PC-9 (cell line): Measurements from ENCODE around the gene SP2. TPM values are rescaled to one million over a fixed set of nuclear protein-coding genes. Genes with fewer than 3 reads are reported as not detected.
A peak's percentile ranks its signal among the peaks of the same experiment; 100 is the strongest.

Experiments used
- BruUV-seq: library from RNA; stranded (reverse); fragments of 400-500 nt; replicated peaks from 2 replicates; lab custom pipeline; 2021; lab: Mats Ljungman, UMichigan
- CTCF ChIA-PET: fragments of 300-600 bp; sonication (Branson Sonifier 250); formaldehyde crosslinking; loops from one replicate; lab custom pipeline; 2022; ENCODE audit warnings: antibody characterized with exemption; lab: Charles Lee
- POLR2A ChIA-PET: fragments of 300-600 bp; sonication (Branson Sonifier 250); formaldehyde crosslinking; loops from one replicate; lab custom pipeline; 2022; ENCODE audit warnings: antibody characterized with exemption; ENCODE audit not compliant: unreplicated experiment; lab: Charles Lee
- DNase-seq, 2 experiments: peaks; one replicate each; pipeline versions ENCODE4 v3.0.0 to v3.0.0-alpha.2; 2015 to 2022; ENCODE audit warnings: mixed read lengths in 1 of 2
- H2AFZ ChIP-seq: fragments of 200-600 bp; sonication (generic); 2 replicates; pipeline ENCODE4 v1.8.1; 2017; ENCODE audit warnings: antibody characterized with exemption
- H3F3A ChIP-seq: fragments of 200-600 bp; sonication (generic); 2 replicates; pipeline ENCODE4 v1.8.1; 2017; ENCODE audit warnings: antibody characterized with exemption, mild to moderate bottlenecking, low read depth; ENCODE audit not compliant: insufficient read depth
- H3K27ac ChIP-seq: fragments of 200-600 bp; sonication (generic); 2 replicates; pipeline ENCODE4 v1.6.1; 2016; ENCODE audit warnings: mixed run types
- H3K27me3 ChIP-seq: fragments of 200-600 bp; sonication (generic); 2 replicates; pipeline ENCODE4 v1.6.1; 2016; ENCODE audit warnings: low read depth, mixed run types; ENCODE audit not compliant: insufficient read depth
- H3K36me3 ChIP-seq: fragments of 200-600 bp; sonication (generic); 2 replicates; pipeline ENCODE4 v1.6.1; 2016; ENCODE audit warnings: low read depth, mixed run types
- H3K4me1 ChIP-seq: fragments of 200-600 bp; sonication (generic); replicated peaks from 2 replicates; pipeline ENCODE4 v1.6.1; 2016; ENCODE audit warnings: mixed run types; ENCODE audit not compliant: insufficient read depth
- H3K4me2 ChIP-seq: fragments of 200-600 bp; sonication (generic); 2 replicates; pipeline ENCODE4 v1.6.1; 2017; ENCODE audit warnings: mixed run types
- H3K4me3 ChIP-seq: fragments of 200-600 bp; sonication (generic); 2 replicates; pipeline ENCODE4 v1.6.1; 2016; ENCODE audit warnings: mixed run types
- H3K79me2 ChIP-seq: fragments of 200-600 bp; sonication (generic); 2 replicates; pipeline ENCODE4 v1.6.1; 2017; ENCODE audit warnings: low read depth, mixed run types
- H3K9me2 ChIP-seq: fragments of 200-600 bp; sonication (generic); 2 replicates; pipeline ENCODE4 v1.8.1; 2017; ENCODE audit warnings: mild to moderate bottlenecking; ENCODE audit not compliant: insufficient read depth
- H3K9me3 ChIP-seq: fragments of 200-600 bp; sonication (generic); 2 replicates; pipeline ENCODE4 v1.8.1; 2016; ENCODE audit warnings: low read depth; ENCODE audit not compliant: insufficient read depth
- H4K20me1 ChIP-seq: fragments of 200-600 bp; sonication (generic); 2 replicates; pipeline ENCODE4 v1.8.1; 2017; ENCODE audit not compliant: insufficient read depth
- CTCF ChIP-seq: fragments of 200-600 bp; sonication (generic); conservative IDR thresholded peaks from 2 replicates; pipeline ENCODE4 v1.6.1; 2017; ENCODE audit warnings: mixed run types, antibody characterized with exemption, mild to moderate bottlenecking, moderate library complexity
- EZH2 ChIP-seq: fragments of 200-600 bp; sonication (generic); IDR thresholded peaks from 2 replicates; pipeline ENCODE4 v1.8.0; 2017; ENCODE audit warnings: antibody characterized with exemption, low read depth
- intact Hi-C: fragments of 100-400 bp; cut with micrococcal nuclease; formaldehyde crosslinking; loops from one replicate; pipeline ENCODE4 v1.10.0; 2022; ENCODE audit not compliant: unreplicated experiment
- total RNA-seq: library from RNA; stranded (reverse); gene quantifications from 2 replicates; pipeline ENCODE4 v1.2.3, GENCODE V29; 2021

Gene SP2
- total RNA-seq, 1 experiment from 2014 or later, result 18.0 TPM

- peak; percentile 76 to 94 for DNase-seq
- CTCF ChIA-PET, result interaction anchor here (1.0 to 1.1 kb wide), 4 partner anchors 41 to 86 kb away, joined by 3 to 10 read pairs (median 4); partner anchors contain the start of genes CDK5RAP3 and SCRN2
- Histone ChIP-seq H3K9me3 (no peaks in the 10 kb centered on the region), H4K20me1 (no peaks in the 10 kb centered on the region), H3K4me3 (peak overlapping the region; percentile 50), H3K36me3 (no peaks in the 10 kb centered on the region), H3K4me2 (peak overlapping the region; percentile 89), H3K4me1 (peaks cover 88% of the 10 kb centered on the region), H3K79me2 (no peaks in the 10 kb centered on the region), H3K27me3 (no peaks in the 10 kb centered on the region), H3K9me2 (no peaks in the 10 kb centered on the region), H3F3A (peaks cover 65% of the 10 kb centered on the region), H2AFZ (peak overlapping the region; percentile 19; the same call in 1 of the 2 replicates), H3K27ac (peak overlapping the region; percentile 91)
- no peak for TF ChIP-seq EZH2
- TF ChIP-seq CTCF, result no peak; the same call in 1 of the 2 replicates
- no TSS peak for BruUV-seq
- intact Hi-C loops, result loop anchor here (1.0 to 2.0 kb wide), 3 partner anchors 34 to 74 kb away; partner anchors contain the start of gene SP6
- POLR2A ChIA-PET, result interaction anchor here (0.5 to 1.8 kb wide), 6 partner anchors 10 to 784 kb away, joined by 3 to 10 read pairs (median 4); partner anchors contain the start of genes SP2 and SP6
Observed at GRCh38 chr17:47884905-47885730, 10.9 kb upstream of the SP2 start.

GRCh38 chr17:47888293-47888692 is 7.7 kb upstream of the SP2 start:
- no TSS peak for BruUV-seq
- H3K4me3 ChIP-seq, result no peak overlapping the region
- TF ChIP-seq EZH2 (no peak), CTCF (no peak)
- POLR2A ChIA-PET, result no interaction called here
- H3K4me1 ChIP-seq, result peaks cover 64% of the 10 kb centered on the region
- no peak for DNase-seq
- H3K27ac ChIP-seq, result no peak overlapping the region
- no peaks in the 10 kb centered on the region for H3K9me2 ChIP-seq
- H3K4me2 ChIP-seq, result no peak overlapping the region
- H2AFZ ChIP-seq, result no peak overlapping the region
- CTCF ChIA-PET, result interaction anchor here (0.6 to 2.7 kb wide), 2 partner anchors 44 to 52 kb away, joined by 3 to 20 read pairs; no protein-coding TSS in a partner anchor
- intact Hi-C loops, result no loop called here
- no peaks in the 10 kb centered on the region for H3K79me2 ChIP-seq
- no peaks in the 10 kb centered on the region for H3K27me3 ChIP-seq
- no peaks in the 10 kb centered on the region for H4K20me1 ChIP-seq
- H3F3A ChIP-seq, result peaks cover 44% of the 10 kb centered on the region
- no peaks in the 10 kb centered on the region for H3K9me3 ChIP-seq
- no peaks in the 10 kb centered on the region for H3K36me3 ChIP-seq

GRCh38 chr17:47889734-47890529 is 6.1 kb upstream of the SP2 start:
- H3F3A ChIP-seq, result peaks cover 46% of the 10 kb centered on the region
- no peaks in the 10 kb centered on the region for H4K20me1 ChIP-seq
- POLR2A ChIA-PET, result interaction anchor here (0.5 kb wide), 1 partner anchor 44 kb away, joined by 3 read pairs; no protein-coding TSS in a partner anchor
- no TSS peak for BruUV-seq
- no peaks in the 10 kb centered on the region for H3K27me3 ChIP-seq
- no peaks in the 10 kb centered on the region for H3K9me3 ChIP-seq
- intact Hi-C loops, result loop anchor here (1.0 kb wide), 1 partner anchor 49 kb away; the partner anchor contains the start of gene SCRN2
- H3K4me3 ChIP-seq, result no peak overlapping the region
- CTCF ChIA-PET, result interaction anchor here (0.7 to 2.7 kb wide), 7 partner anchors 23 to 60 kb away, joined by 3 to 20 read pairs (median 4); partner anchors contain the start of gene SCRN2
- H3K36me3 ChIP-seq, result no peaks in the 10 kb centered on the region
- TF ChIP-seq CTCF (peak; percentile 95), EZH2 (no peak)
- H3K27ac ChIP-seq, result no peak overlapping the region
- peak overlapping the region; percentile 31; the same call in 1 of the 2 replicates for H3K4me2 ChIP-seq
- peaks cover 11% of the 10 kb centered on the region for H3K79me2 ChIP-seq
- peaks cover 63% of the 10 kb centered on the region for H3K4me1 ChIP-seq
- H3K9me2 ChIP-seq, result no peaks in the 10 kb centered on the region
- peak; percentile 71 to 74 for DNase-seq
- no peak overlapping the region for H2AFZ ChIP-seq
